Inferior parietal cortex (tissue), 1 donor: ENCODE data around the gene CD2AP.
A peak's percentile ranks its signal among the peaks of the same experiment; 100 is the strongest.
"Not testable (repeated sequence)": the region's sequence is repeated elsewhere in the genome, so short reads cannot be mapped to it uniquely, and the experiment has no call there.

Source experiments
- DNase-seq: peaks from one replicate; pipeline ENCODE4 v3.0.0-alpha.2; 2016; ENCODE audit errors: extremely low spot score

CD2AP gene

GRCh38 chr6:47563162-47563561 is 85.6 kb downstream of the CD2AP start:
- DNase-seq, result no peak

- DNase-seq, result not testable (repeated sequence)
These were observed 89.0 kb downstream of the CD2AP start for GRCh38 chr6:47566602-47567001.

- DNase-seq, result no peak
These were observed 90.0 kb downstream of the CD2AP start for GRCh38 chr6:47567586-47567985.

GRCh38 chr6:47571488-47571887 is 93.9 kb downstream of the CD2AP start:
- DNase-seq, result no peak

- no peak for DNase-seq
These were observed 95.5 kb downstream of the CD2AP start for GRCh38 chr6:47573109-47573508.

- no peak for DNase-seq
These were observed 97.2 kb downstream of the CD2AP start for GRCh38 chr6:47574789-47575188.

DNA sequence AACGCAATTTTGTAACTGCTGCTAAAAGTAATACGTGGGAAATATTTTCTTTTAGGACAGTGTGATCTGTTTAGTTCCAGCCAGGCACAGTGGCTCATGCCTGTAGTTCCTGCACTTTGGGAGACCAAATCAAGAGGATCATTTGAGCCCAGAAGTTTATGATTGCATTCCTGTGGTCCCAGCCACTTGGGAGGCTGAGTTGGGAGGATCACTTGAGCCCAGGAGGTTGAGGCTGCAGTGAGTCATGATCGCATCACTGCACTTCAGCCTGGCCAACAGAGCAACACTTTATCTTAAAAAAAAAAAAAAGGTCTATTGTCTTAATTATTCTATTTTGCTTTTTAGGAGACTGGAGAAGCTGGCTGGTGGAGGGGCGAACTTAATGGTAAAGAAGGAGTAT is 101.5 kb downstream of the CD2AP start:
- no peak for DNase-seq

DNA sequence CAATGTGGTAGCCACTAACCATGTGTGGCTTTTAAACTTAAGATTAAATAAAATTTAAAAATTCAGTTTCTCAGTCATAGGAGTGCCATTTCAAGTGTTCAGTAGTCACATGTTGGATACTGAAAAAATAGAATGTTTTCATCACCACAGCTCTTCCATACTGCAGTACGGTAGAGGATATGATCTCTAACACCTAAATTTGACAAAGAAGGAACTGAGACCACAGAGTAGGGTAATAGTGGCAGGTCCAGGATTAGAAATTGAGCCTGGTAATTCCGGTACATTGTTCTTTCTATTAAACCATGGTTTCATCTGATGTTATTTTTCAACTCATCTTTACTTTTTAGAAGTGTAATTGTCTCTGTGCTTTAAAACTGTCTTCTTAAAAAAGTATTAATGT is 104.0 kb downstream of the CD2AP start:
- no peak for DNase-seq

DNA sequence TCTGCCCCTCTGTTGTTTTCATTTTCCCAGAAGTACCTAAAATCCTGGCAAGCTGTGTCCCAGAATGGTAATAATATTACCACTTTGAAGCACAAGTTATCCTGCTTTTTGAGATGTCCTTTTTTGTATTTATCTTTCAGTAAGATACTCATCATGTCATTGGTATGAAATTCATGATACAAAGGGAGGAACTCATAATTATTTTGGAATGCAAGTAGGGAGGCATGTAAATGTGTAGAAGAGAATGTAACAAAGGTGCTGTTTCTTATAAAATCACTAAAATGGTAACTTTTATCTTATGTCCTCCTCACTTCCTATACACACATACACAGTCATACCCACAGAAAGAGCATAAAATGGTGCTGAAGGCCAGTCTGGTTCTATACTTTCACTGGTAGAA is 109.9 kb downstream of the CD2AP start:
- DNase-seq, result no peak

DNA sequence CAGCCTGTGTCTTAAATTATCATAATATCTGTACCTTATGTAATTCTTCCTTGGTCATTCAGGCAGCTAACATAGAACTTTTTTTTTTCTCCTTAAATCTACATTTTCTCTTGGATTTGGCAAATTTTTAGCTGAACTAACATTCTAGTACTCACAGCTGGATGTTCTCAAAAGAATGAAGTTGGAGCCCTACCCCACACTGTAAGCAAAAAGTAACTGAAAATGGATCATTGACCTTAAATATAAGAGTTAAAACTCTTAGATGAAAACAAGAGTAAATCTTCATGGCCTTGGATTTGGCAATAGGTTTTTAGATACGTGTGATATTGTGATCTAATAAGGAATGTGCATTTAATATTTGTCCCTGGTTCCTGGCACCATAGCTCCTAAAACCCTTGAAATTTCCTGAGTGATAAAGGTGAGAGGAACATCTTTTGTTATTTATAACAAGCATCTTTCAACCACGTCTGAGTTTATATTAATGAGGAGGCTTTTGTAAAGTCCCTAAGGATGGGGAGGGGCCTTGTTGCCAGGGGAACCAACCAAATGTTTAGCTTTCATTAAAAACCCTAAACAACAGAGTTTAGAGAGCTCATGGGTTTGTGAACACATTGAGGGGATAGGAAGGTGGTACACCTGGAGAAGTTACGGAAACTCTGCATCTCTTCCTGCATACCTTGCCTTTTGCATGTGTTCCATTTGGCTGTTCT is 114.7 kb downstream of the CD2AP start:
- no peak for DNase-seq

GRCh38 chr6:47593979-47594378 is 116.4 kb downstream of the CD2AP start:
- no peak for DNase-seq

DNA sequence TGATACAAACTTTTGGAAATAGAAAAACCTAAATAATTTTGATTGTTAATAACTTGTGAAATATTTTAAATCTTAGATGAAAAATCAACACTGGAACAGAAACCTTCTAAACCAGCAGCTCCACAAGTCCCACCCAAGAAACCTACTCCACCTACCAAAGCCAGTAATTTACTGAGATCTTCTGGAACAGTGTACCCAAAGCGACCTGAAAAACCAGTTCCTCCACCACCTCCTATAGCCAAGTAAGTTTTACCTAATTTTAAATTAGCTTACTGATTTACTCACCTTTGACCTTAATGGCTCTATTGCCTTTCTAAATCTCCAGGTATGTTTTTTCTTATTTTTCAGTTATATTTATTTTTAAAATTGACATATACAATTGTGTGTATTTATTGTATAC is 118.2 kb downstream of the CD2AP start:
- DNase-seq, result no peak

DNA sequence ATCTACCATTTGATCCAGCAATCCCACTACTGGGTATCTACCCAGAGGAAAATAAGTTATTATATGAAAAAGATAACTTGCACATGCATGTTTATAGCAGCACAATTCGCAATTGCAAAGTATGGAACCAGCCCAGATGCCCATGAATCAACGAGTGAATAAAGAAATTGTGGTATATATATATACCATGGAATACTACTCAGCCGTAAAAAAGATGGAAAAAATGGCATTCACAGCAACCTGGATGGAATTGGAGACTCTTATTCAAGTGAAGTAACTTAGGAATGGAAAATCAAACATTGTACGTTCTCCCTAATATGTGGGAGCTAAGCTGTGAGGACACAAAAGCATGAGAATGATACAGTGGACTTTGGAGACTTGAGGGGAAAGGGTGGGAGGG is 120.8 kb downstream of the CD2AP start:
- DNase-seq, result no peak

DNA sequence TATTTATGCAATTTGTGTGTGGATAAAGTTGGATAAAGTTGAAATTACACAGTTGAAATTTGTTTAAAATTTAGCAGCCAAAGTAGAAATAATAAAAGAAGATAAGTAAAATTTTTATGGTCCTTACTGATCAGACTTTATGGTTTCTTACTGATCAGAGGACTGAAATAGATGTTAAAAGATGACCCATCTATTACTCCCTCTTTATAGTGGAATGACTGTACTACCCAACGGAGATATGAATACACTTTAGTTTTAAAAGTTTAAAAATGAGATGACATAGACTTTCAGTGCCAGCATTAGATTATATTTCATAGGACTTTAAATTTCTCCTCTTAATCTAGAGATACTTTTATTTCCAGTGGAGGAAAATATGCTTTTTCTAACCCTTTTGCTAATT is 121.9 kb downstream of the CD2AP start:
- DNase-seq, result no peak

- DNase-seq, result no peak
These were observed 125.6 kb downstream of the CD2AP start for GRCh38 chr6:47603227-47603626.

DNA sequence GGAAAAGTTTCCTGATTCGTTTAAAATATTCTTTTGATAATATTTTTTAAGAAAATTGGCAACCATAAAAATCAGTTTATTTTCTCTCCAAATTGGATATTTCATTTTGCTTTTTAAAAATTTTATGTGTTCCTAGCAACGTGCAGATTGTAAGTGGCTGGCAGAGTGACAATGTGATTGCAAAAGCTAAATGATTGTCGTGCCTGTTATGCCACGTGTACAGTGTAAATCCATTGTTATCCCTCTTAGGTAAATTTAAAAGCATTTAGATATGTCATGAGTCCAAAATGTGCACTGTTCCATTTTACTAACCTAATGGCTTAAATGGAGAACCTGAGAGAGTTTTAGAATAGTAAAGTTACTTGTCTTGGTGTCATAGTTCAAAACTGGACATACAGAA is 126.4 kb downstream of the CD2AP start:
- DNase-seq, result no peak

- DNase-seq, result no peak
These were observed 144.4 kb downstream of the CD2AP start for GRCh38 chr6:47621838-47622449.

DNA sequence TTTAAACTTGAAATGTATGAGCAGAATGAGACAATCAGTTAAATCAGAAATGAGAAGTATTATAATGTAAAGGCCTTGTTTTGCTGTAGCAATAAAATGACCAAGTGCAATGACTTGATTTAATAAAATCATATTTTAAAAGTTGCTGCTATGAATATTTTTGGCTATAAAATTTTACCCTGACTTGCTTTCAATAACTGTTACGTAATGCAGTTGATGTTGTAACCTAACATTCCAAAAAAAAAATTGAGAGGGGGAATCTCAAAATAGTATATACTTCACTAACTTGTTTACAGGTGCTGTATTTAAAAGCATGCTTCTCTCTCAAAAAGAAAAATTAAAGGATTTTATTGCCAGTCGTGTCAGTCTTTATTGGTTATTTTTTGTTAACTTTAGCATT is 149.2 kb downstream of the CD2AP start:
- DNase-seq, result no peak

GRCh38 chr6:47628448-47629272 is 151.1 kb downstream of the CD2AP start:
- no peak for DNase-seq

GRCh38 chr6:47629954-47630353 is 152.4 kb downstream of the CD2AP start:
- DNase-seq, result no peak

DNA sequence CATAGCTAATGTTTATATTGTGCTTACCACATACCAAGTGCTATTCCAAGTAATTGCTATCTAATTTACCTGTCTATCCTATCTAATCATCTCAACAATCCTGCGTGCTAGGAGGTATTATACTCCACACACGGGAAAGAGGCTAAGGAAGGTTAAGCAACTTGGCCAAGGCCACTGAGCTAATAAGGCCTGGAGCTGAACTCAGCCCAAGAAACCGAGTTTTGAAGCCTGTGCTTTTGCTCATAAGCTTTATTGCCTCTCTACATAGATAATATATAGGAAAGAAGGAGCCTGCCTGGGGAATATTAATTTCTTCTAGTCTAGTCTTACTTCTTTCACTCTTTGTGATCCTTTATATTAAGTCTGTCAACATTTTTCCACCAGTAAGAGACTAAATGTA is 153.0 kb downstream of the CD2AP start:
- DNase-seq, result no peak

DNA sequence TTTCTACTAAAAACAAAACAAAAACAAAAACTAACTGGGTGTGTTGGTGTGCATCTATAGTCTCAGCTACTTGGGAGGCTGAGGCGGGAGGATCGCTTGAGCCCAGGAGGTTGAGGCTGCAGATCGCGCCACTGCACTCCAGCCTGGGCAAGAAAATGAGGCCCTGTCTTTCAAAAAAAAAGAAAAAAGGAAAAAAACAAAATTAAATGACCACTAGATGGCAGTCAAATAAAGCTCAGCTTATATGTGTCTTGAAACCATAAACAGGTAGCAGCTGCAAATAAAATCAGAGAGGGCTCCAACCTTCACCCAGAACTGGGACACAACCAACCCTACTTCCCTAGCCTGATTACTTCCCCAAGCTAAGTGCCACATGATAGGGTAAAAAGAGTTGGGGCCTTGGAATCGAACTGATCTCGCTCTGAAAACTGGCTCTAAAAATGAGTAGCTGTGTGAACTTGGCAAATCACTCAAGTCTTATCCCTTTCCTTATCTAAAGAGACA is 153.7 kb downstream of the CD2AP start:
- peak; percentile 83 for DNase-seq

DNA sequence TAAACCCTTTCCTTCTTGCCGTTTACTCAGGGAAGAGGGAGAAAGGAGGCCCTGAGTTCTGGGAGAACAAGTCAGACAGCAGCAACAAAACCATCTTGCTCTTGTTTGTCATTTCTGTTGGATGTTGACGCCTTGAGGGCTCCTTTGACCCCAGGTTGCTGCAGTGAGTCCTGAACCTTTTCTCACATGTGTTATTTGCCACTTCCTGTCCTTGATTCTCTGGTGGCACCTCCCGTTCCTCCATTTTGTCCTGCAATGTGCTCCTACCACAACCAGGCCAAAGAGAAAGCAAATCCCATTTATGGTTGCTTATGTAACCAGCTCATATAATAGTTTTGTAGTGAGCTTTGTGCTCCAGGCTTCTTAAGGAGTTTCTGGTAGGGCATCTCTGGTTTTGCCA is 154.2 kb downstream of the CD2AP start:
- no peak for DNase-seq
